ENCODE results near the gene UMOD. TPM values are rescaled to one million over a fixed set of nuclear protein-coding genes. Genes with fewer than 3 reads are reported as not detected.

UMOD gene
- not detected for polyA plus RNA-seq
- long read RNA-seq, donor 1: 0 reads
- long read RNA-seq, donor 2: 0 reads
- long read RNA-seq, donor 3: 0 reads
- long read RNA-seq, donor 4: 0 reads
- long read RNA-seq, donor 5: 0 reads
- long read RNA-seq, donor 6: 0 reads
- long read RNA-seq, donor 7: 0 reads
- long read RNA-seq, donor 8: 0 reads
- long read RNA-seq, donor 9: 0 reads
- long read RNA-seq, donor 10: 0 reads
- long read RNA-seq, donor 11: 0 reads

GRCh38 chr16:20352615-20353014, at the start of gene UMOD:
UMOD (minus strand) TSS chr16:20352715; CDS start chr16:20350737, 1,978 bp downstream.
- Histone ChIP-seq H3K4me3 (ENCODE audit: low read length) (no peak within 1 kb of the TSS), H3K4me1 (ENCODE audit: control insufficient read depth, insufficient read depth, low read length) (peaks cover 7% of the 10 kb centered on the region), H3K27ac (ENCODE audit: low read length) (no peak within 1 kb of the TSS), H3K9me3 (ENCODE audit: control insufficient read depth, low read depth, low read length) (no peaks in the 10 kb centered on the region), H3K27me3 (ENCODE audit: control insufficient read depth, insufficient read depth, low read length) (peaks cover 6% of the 10 kb centered on the region), H3K36me3 (ENCODE audit: control insufficient read depth, insufficient read depth, low read length) (no peaks in the 10 kb centered on the region)
- no CpG with 5 or more reads among the region's 2 CpGs for WGBS (ENCODE audit: insufficient coverage, low lambda C conversion rate)
- DNase-seq: no peak

GRCh38 chr16:20401475-20402016, 49.0 kb upstream of the UMOD start:
- Histone ChIP-seq H3K36me3 (ENCODE audit: control insufficient read depth, insufficient read depth, low read length) (no peaks in the 10 kb centered on the region), H3K27ac (ENCODE audit: low read length) (peak overlapping the region; percentile 4), H3K27me3 (ENCODE audit: control insufficient read depth, insufficient read depth, low read length) (no peaks in the 10 kb centered on the region), H3K4me3 (ENCODE audit: low read length) (no peak overlapping the region), H3K9me3 (ENCODE audit: control insufficient read depth, low read depth, low read length) (no peaks in the 10 kb centered on the region), H3K4me1 (ENCODE audit: control insufficient read depth, insufficient read depth, low read length) (peaks cover 16% of the 10 kb centered on the region)
- WGBS (ENCODE audit: insufficient coverage, low lambda C conversion rate): no CpG with 5 or more reads among the region's 8 CpGs
- DNase-seq: no peak

GRCh38 chr16:20401066-20401465, 48.6 kb upstream of the UMOD start:
- DNase-seq: peak; percentile 20 to 66
- Histone ChIP-seq H3K9me3 (ENCODE audit: control insufficient read depth, low read depth, low read length) (no peaks in the 10 kb centered on the region), H3K4me1 (ENCODE audit: control insufficient read depth, insufficient read depth, low read length) (peaks cover 21% of the 10 kb centered on the region), H3K27ac (ENCODE audit: low read length) (peak overlapping the region; percentile 4), H3K36me3 (ENCODE audit: control insufficient read depth, insufficient read depth, low read length) (no peaks in the 10 kb centered on the region), H3K27me3 (ENCODE audit: control insufficient read depth, insufficient read depth, low read length) (no peaks in the 10 kb centered on the region), H3K4me3 (ENCODE audit: low read length) (no peak overlapping the region)
- no CpG with 5 or more reads among the region's 2 CpGs for WGBS (ENCODE audit: insufficient coverage, low lambda C conversion rate)

GRCh38 chr16:20399185-20399584, 46.7 kb upstream of the UMOD start:
- H3K36me3 ChIP-seq (ENCODE audit: control insufficient read depth, insufficient read depth, low read length): no peaks in the 10 kb centered on the region
- no peaks in the 10 kb centered on the region for H3K9me3 ChIP-seq (ENCODE audit: control insufficient read depth, low read depth, low read length)
- H3K27me3 ChIP-seq (ENCODE audit: control insufficient read depth, insufficient read depth, low read length): no peaks in the 10 kb centered on the region
- no peak overlapping the region for H3K27ac ChIP-seq (ENCODE audit: low read length)
- no peak for DNase-seq
- peaks cover 27% of the 10 kb centered on the region for H3K4me1 ChIP-seq (ENCODE audit: control insufficient read depth, insufficient read depth, low read length)
- H3K4me3 ChIP-seq (ENCODE audit: low read length): no peak overlapping the region
- no CpG with 5 or more reads among the region's 7 CpGs for WGBS (ENCODE audit: insufficient coverage, low lambda C conversion rate)

- DNase-seq: no peak
- H3K27ac ChIP-seq (ENCODE audit: low read length): no peak overlapping the region
- no CpG with 5 or more reads among the region's 3 CpGs for WGBS (ENCODE audit: insufficient coverage, low lambda C conversion rate)
- H3K9me3 ChIP-seq (ENCODE audit: control insufficient read depth, low read depth, low read length): no peaks in the 10 kb centered on the region
- H3K36me3 ChIP-seq (ENCODE audit: control insufficient read depth, insufficient read depth, low read length): no peaks in the 10 kb centered on the region
- H3K27me3 ChIP-seq (ENCODE audit: control insufficient read depth, insufficient read depth, low read length): no peaks in the 10 kb centered on the region
- H3K4me1 ChIP-seq (ENCODE audit: control insufficient read depth, insufficient read depth, low read length): peaks cover 33% of the 10 kb centered on the region
- H3K4me3 ChIP-seq (ENCODE audit: low read length): no peak overlapping the region
Observed at GRCh38 chr16:20398603-20399002, 46.1 kb upstream of the UMOD start.

GRCh38 chr16:20397468-20398074, 45.1 kb upstream of the UMOD start:
- Histone ChIP-seq H3K4me1 (ENCODE audit: control insufficient read depth, insufficient read depth, low read length) (peaks cover 35% of the 10 kb centered on the region), H3K27ac (ENCODE audit: low read length) (peak overlapping the region; percentile 50), H3K36me3 (ENCODE audit: control insufficient read depth, insufficient read depth, low read length) (no peaks in the 10 kb centered on the region), H3K9me3 (ENCODE audit: control insufficient read depth, low read depth, low read length) (no peaks in the 10 kb centered on the region), H3K27me3 (ENCODE audit: control insufficient read depth, insufficient read depth, low read length) (no peaks in the 10 kb centered on the region), H3K4me3 (ENCODE audit: low read length) (no peak overlapping the region)
- peak; percentile 70 to 85 for DNase-seq
- WGBS (ENCODE audit: insufficient coverage, low lambda C conversion rate): no CpG with 5 or more reads among the region's 7 CpGs

GRCh38 chr16:20396846-20397467, 44.4 kb upstream of the UMOD start:
- H3K27me3 ChIP-seq (ENCODE audit: control insufficient read depth, insufficient read depth, low read length): no peaks in the 10 kb centered on the region
- peaks cover 35% of the 10 kb centered on the region for H3K4me1 ChIP-seq (ENCODE audit: control insufficient read depth, insufficient read depth, low read length)
- H3K36me3 ChIP-seq (ENCODE audit: control insufficient read depth, insufficient read depth, low read length): no peaks in the 10 kb centered on the region
- no peak overlapping the region for H3K4me3 ChIP-seq (ENCODE audit: low read length)
- H3K27ac ChIP-seq (ENCODE audit: low read length): no peak overlapping the region
- WGBS (ENCODE audit: insufficient coverage, low lambda C conversion rate): no CpG with 5 or more reads among the region's 7 CpGs
- no peaks in the 10 kb centered on the region for H3K9me3 ChIP-seq (ENCODE audit: control insufficient read depth, low read depth, low read length)
- no peak for DNase-seq

GRCh38 chr16:20395946-20396345, 43.4 kb upstream of the UMOD start:
- H3K36me3 ChIP-seq (ENCODE audit: control insufficient read depth, insufficient read depth, low read length): no peaks in the 10 kb centered on the region
- no peaks in the 10 kb centered on the region for H3K27me3 ChIP-seq (ENCODE audit: control insufficient read depth, insufficient read depth, low read length)
- peak; percentile 38 to 68 for DNase-seq
- H3K27ac ChIP-seq (ENCODE audit: low read length): no peak overlapping the region
- H3K9me3 ChIP-seq (ENCODE audit: control insufficient read depth, low read depth, low read length): no peaks in the 10 kb centered on the region
- no CpG with 5 or more reads among the region's 2 CpGs for WGBS (ENCODE audit: insufficient coverage, low lambda C conversion rate)
- peaks cover 31% of the 10 kb centered on the region for H3K4me1 ChIP-seq (ENCODE audit: control insufficient read depth, insufficient read depth, low read length)
- H3K4me3 ChIP-seq (ENCODE audit: low read length): no peak overlapping the region

- H3K9me3 ChIP-seq (ENCODE audit: control insufficient read depth, low read depth, low read length): no peaks in the 10 kb centered on the region
- no CpG with 5 or more reads among the region's 2 CpGs for WGBS (ENCODE audit: insufficient coverage, low lambda C conversion rate)
Observed at GRCh38 chr16:20393801-20394577, 41.5 kb upstream of the UMOD start.

GRCh38 chr16:20391045-20391444, 38.5 kb upstream of the UMOD start:
- Histone ChIP-seq H3K36me3 (ENCODE audit: control insufficient read depth, insufficient read depth, low read length) (no peaks in the 10 kb centered on the region), H3K4me3 (ENCODE audit: low read length) (no peak overlapping the region), H3K27me3 (ENCODE audit: control insufficient read depth, insufficient read depth, low read length) (no peaks in the 10 kb centered on the region), H3K9me3 (ENCODE audit: control insufficient read depth, low read depth, low read length) (no peaks in the 10 kb centered on the region), H3K4me1 (ENCODE audit: control insufficient read depth, insufficient read depth, low read length) (peaks cover 17% of the 10 kb centered on the region), H3K27ac (ENCODE audit: low read length) (no peak overlapping the region)
- no peak for DNase-seq
- WGBS (ENCODE audit: insufficient coverage, low lambda C conversion rate): 96% methylated on average over 3 of the region's 5 CpGs

More at GRCh38 chr16:20393801-20394577, 41.5 kb upstream of the UMOD start:
- no peaks in the 10 kb centered on the region for H3K36me3 ChIP-seq (ENCODE audit: control insufficient read depth, insufficient read depth, low read length)
- H3K4me1 ChIP-seq (ENCODE audit: control insufficient read depth, insufficient read depth, low read length): peaks cover 31% of the 10 kb centered on the region
- H3K27ac ChIP-seq (ENCODE audit: low read length): peak overlapping the region; percentile 43
- H3K27me3 ChIP-seq (ENCODE audit: control insufficient read depth, insufficient read depth, low read length): no peaks in the 10 kb centered on the region
- peak; percentile 23 to 68 for DNase-seq
- no peak overlapping the region for H3K4me3 ChIP-seq (ENCODE audit: low read length)

All from large intestine (tissue), 12 donors.